ENCODE data around the gene FAM53B. TPM values are rescaled to one million over a fixed set of nuclear protein-coding genes. Genes with fewer than 3 reads are reported as not detected.

Gene FAM53B
- total RNA-seq, 1 donor = 12.7 TPM

- peaks cover 3% of the 10 kb centered on the region for H3K4me1 ChIP-seq (ENCODE audit: insufficient read depth, low read length)
- H3K27me3 ChIP-seq (ENCODE audit: insufficient read depth, low read length) = no peaks in the 10 kb centered on the region
- no peaks in the 10 kb centered on the region for H3K79me2 ChIP-seq (ENCODE audit: insufficient read depth, low read length)
- TF ChIP-seq CTCF (IDR thresholded peaks at IDR 0.05; ENCODE audit: extremely low read depth, low read depth, low read length) = no peak
- H4K20me1 ChIP-seq (ENCODE audit: insufficient read depth, low read length) = peaks cover 20% of the 10 kb centered on the region
- no peak overlapping the region for H3K27ac ChIP-seq (ENCODE audit: low read depth, low read length)
- H3K9me3 ChIP-seq (ENCODE audit: low read depth, low read length) = no peaks in the 10 kb centered on the region
- H3K36me3 ChIP-seq (ENCODE audit: insufficient read depth, low read length) = no peaks in the 10 kb centered on the region
- H3K4me2 ChIP-seq (ENCODE audit: insufficient read depth, low read length) = no peak overlapping the region
- no peak overlapping the region for H3K4me3 ChIP-seq (ENCODE audit: insufficient read depth, low read length)
- no peak overlapping the region for H2AFZ ChIP-seq (ENCODE audit: low read length)
- no peak for DNase-seq (ENCODE audit: insufficient read length, low spot score, missing footprints)
Measured at GRCh38 chr10:124654686-124655085, 89.5 kb downstream of the FAM53B start.

DNA sequence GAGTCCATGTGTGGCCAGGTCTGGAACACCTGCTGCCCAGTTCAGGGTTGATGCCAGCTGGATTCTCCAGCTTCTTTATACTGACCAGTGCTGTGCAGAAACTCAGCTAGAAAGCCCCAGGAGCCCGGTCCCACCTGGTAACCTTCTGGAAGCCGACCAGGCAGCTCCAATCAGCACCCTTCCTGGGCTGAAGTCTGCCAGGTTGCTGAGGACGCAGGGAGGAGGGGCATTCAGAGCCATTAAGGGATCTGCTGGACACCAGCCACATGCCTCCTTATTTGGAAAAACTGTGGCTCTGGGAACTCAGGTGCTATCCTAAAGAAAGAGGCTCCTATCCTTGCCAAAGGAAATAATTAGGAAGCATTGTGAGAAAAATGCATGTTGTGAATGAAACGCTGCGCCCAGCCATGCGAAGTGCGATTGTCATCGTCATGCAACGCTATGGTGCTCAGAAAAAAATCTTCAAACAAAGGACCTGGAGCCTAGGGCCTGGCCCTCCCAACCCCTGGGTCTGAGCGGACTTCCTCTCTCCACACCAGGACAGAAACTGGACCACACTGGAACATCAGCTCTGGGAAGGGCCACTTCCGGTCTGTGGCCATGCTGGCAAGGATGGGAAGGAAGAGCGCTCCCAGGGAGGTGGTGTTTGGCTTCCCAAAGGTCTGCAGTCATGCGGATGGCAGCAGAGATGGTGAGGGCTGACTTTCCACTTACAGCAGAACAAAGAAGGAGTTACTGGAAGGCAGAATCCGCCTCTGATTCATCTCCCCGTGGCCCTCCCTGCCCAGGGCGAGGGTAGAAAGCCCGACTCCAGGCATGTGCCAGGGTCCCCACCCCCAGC, 90.1 kb downstream of the FAM53B start:
- H3K79me2 ChIP-seq (ENCODE audit: insufficient read depth, low read length) = no peaks in the 10 kb centered on the region
- H3K4me3 ChIP-seq (ENCODE audit: insufficient read depth, low read length) = no peak overlapping the region
- no peak overlapping the region for H3K4me2 ChIP-seq (ENCODE audit: insufficient read depth, low read length)
- H3K4me1 ChIP-seq (ENCODE audit: insufficient read depth, low read length) = peaks cover 3% of the 10 kb centered on the region
- H3K27ac ChIP-seq (ENCODE audit: low read depth, low read length) = no peak overlapping the region
- no peak for TF ChIP-seq CTCF (IDR thresholded peaks at IDR 0.05; ENCODE audit: extremely low read depth, low read depth, low read length)
- H2AFZ ChIP-seq (ENCODE audit: low read length) = no peak overlapping the region
- no peaks in the 10 kb centered on the region for H3K9me3 ChIP-seq (ENCODE audit: low read depth, low read length)
- no peaks in the 10 kb centered on the region for H3K36me3 ChIP-seq (ENCODE audit: insufficient read depth, low read length)
- no peak for DNase-seq (ENCODE audit: insufficient read length, low spot score, missing footprints)
- H4K20me1 ChIP-seq (ENCODE audit: insufficient read depth, low read length) = peaks cover 19% of the 10 kb centered on the region
- H3K27me3 ChIP-seq (ENCODE audit: insufficient read depth, low read length) = no peaks in the 10 kb centered on the region

- peaks cover 10% of the 10 kb centered on the region for H3K4me1 ChIP-seq (ENCODE audit: insufficient read depth, low read length)
- H3K36me3 ChIP-seq (ENCODE audit: insufficient read depth, low read length) = no peaks in the 10 kb centered on the region
- no peak overlapping the region for H2AFZ ChIP-seq (ENCODE audit: low read length)
- H3K4me3 ChIP-seq (ENCODE audit: insufficient read depth, low read length) = no peak overlapping the region
- H3K27me3 ChIP-seq (ENCODE audit: insufficient read depth, low read length) = no peaks in the 10 kb centered on the region
- no peak for DNase-seq (ENCODE audit: insufficient read length, low spot score, missing footprints)
- H3K79me2 ChIP-seq (ENCODE audit: insufficient read depth, low read length) = no peaks in the 10 kb centered on the region
- H3K4me2 ChIP-seq (ENCODE audit: insufficient read depth, low read length) = no peak overlapping the region
- peaks cover 15% of the 10 kb centered on the region for H4K20me1 ChIP-seq (ENCODE audit: insufficient read depth, low read length)
- no peak overlapping the region for H3K27ac ChIP-seq (ENCODE audit: low read depth, low read length)
- no peaks in the 10 kb centered on the region for H3K9me3 ChIP-seq (ENCODE audit: low read depth, low read length)
- TF ChIP-seq CTCF (IDR thresholded peaks at IDR 0.05; ENCODE audit: extremely low read depth, low read depth, low read length) = no peak
Measured at GRCh38 chr10:124653311-124653710, 90.9 kb downstream of the FAM53B start.

GRCh38 chr10:124652701-124653100, 91.5 kb downstream of the FAM53B start:
- Histone ChIP-seq H3K27me3 (ENCODE audit: insufficient read depth, low read length) (no peaks in the 10 kb centered on the region), H3K9me3 (ENCODE audit: low read depth, low read length) (no peaks in the 10 kb centered on the region), H3K4me1 (ENCODE audit: insufficient read depth, low read length) (peaks cover 15% of the 10 kb centered on the region), H2AFZ (ENCODE audit: low read length) (no peak overlapping the region), H4K20me1 (ENCODE audit: insufficient read depth, low read length) (peaks cover 13% of the 10 kb centered on the region), H3K79me2 (ENCODE audit: insufficient read depth, low read length) (no peaks in the 10 kb centered on the region), H3K36me3 (ENCODE audit: insufficient read depth, low read length) (no peaks in the 10 kb centered on the region), H3K27ac (ENCODE audit: low read depth, low read length) (no peak overlapping the region), H3K4me2 (ENCODE audit: insufficient read depth, low read length) (no peak overlapping the region), H3K4me3 (ENCODE audit: insufficient read depth, low read length) (no peak overlapping the region)
- no peak for DNase-seq (ENCODE audit: insufficient read length, low spot score, missing footprints)
- no peak for TF ChIP-seq CTCF (IDR thresholded peaks at IDR 0.05; ENCODE audit: extremely low read depth, low read depth, low read length)
